ENCODE measurements around the gene CFD. TPM values are rescaled to one million over a fixed set of nuclear protein-coding genes. Genes with fewer than 3 reads are reported as not detected.

Gene CFD
- polyA plus RNA-seq, 1 donor from 2014 or later, result 5.3 TPM

- H3K36me3 ChIP-seq (ENCODE audit: insufficient read depth, low read length), result peaks cover 5% of the 10 kb centered on the region
- no peaks in the 10 kb centered on the region for H3K27me3 ChIP-seq (ENCODE audit: insufficient read depth, low read depth, low read length)
- no peak overlapping the region for H2AFZ ChIP-seq (ENCODE audit: low read depth, low read length)
These were observed 24.3 kb downstream of the CFD start for GRCh38 chr19:883661-884211.

GRCh38 chr19:884420-885211 is 25.2 kb downstream of the CFD start:
- Histone ChIP-seq H4K20me1 (ENCODE audit: insufficient read depth) (no peaks in the 10 kb centered on the region), H3K27ac (ENCODE audit: low read length) (no peak overlapping the region)
- TF ChIP-seq POLR2AphosphoS5 (IDR thresholded peaks at IDR 0.05) (no peak), EZH2 (IDR thresholded peaks at IDR 0.05; ENCODE audit: borderline replicate concordance, insufficient read depth, low read length, poor library complexity, severe bottlenecking) (no peak), RAD21 (conservative IDR thresholded peaks at IDR 0.05) (no peak), SMC3 (conservative IDR thresholded peaks at IDR 0.05; ENCODE audit: poor library complexity) (no peak), MXI1 (conservative IDR thresholded peaks at IDR 0.05; ENCODE audit: poor library complexity, severe bottlenecking) (no peak), EP300 (conservative IDR thresholded peaks at IDR 0.05; ENCODE audit: poor library complexity, severe bottlenecking) (no peak), CTCF (IDR thresholded peaks at IDR 0.05; ENCODE audit: poor library complexity, severe bottlenecking) (no peak)

More at GRCh38 chr19:883661-884211, 24.3 kb downstream of the CFD start:
- no peaks in the 10 kb centered on the region for H4K20me1 ChIP-seq (ENCODE audit: insufficient read depth)
- no peaks in the 10 kb centered on the region for H3F3A ChIP-seq (ENCODE audit: insufficient read depth, low read length, poor library complexity, severe bottlenecking)
- H3K27ac ChIP-seq (ENCODE audit: low read length), result no peak overlapping the region
- no peaks in the 10 kb centered on the region for H3K9me2 ChIP-seq (ENCODE audit: insufficient read depth, low read length)
- H3K4me3 ChIP-seq (ENCODE audit: low read length), result no peak overlapping the region
- H3K9ac ChIP-seq (ENCODE audit: low read length), result no peak overlapping the region
- H3K4me2 ChIP-seq (ENCODE audit: low read length), result no peak overlapping the region
- no peaks in the 10 kb centered on the region for H3K79me2 ChIP-seq (replicated peaks; ENCODE audit: insufficient read depth, low read length)
- no peak for TF ChIP-seq SMC3 (conservative IDR thresholded peaks at IDR 0.05; ENCODE audit: poor library complexity)
- TF ChIP-seq EP300 (conservative IDR thresholded peaks at IDR 0.05; ENCODE audit: poor library complexity, severe bottlenecking), result no peak
- TF ChIP-seq TAF1 (IDR thresholded peaks at IDR 0.05; ENCODE audit: low read depth), result no peak
- TF ChIP-seq RAD21 (conservative IDR thresholded peaks at IDR 0.05), result no peak
- no peak for TF ChIP-seq CTCF (IDR thresholded peaks at IDR 0.05; ENCODE audit: poor library complexity, severe bottlenecking)
- TF ChIP-seq, protein P1, sequence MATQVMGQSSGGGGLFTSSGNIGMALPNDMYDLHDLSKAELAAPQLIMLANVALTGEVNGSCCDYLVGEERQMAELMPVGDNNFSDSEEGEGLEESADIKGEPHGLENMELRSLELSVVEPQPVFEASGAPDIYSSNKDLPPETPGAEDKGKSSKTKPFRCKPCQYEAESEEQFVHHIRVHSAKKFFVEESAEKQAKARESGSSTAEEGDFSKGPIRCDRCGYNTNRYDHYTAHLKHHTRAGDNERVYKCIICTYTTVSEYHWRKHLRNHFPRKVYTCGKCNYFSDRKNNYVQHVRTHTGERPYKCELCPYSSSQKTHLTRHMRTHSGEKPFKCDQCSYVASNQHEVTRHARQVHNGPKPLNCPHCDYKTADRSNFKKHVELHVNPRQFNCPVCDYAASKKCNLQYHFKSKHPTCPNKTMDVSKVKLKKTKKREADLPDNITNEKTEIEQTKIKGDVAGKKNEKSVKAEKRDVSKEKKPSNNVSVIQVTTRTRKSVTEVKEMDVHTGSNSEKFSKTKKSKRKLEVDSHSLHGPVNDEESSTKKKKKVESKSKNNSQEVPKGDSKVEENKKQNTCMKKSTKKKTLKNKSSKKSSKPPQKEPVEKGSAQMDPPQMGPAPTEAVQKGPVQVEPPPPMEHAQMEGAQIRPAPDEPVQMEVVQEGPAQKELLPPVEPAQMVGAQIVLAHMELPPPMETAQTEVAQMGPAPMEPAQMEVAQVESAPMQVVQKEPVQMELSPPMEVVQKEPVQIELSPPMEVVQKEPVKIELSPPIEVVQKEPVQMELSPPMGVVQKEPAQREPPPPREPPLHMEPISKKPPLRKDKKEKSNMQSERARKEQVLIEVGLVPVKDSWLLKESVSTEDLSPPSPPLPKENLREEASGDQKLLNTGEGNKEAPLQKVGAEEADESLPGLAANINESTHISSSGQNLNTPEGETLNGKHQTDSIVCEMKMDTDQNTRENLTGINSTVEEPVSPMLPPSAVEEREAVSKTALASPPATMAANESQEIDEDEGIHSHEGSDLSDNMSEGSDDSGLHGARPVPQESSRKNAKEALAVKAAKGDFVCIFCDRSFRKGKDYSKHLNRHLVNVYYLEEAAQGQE (IDR thresholded peaks at IDR 0.05; ENCODE audit: borderline replicate concordance), result no peak
- TF ChIP-seq POLR2AphosphoS5 (IDR thresholded peaks at IDR 0.05), result no peak
- TF ChIP-seq EZH2 (IDR thresholded peaks at IDR 0.05; ENCODE audit: borderline replicate concordance, insufficient read depth, low read length, poor library complexity, severe bottlenecking), result no peak
- TF ChIP-seq MXI1 (conservative IDR thresholded peaks at IDR 0.05; ENCODE audit: poor library complexity, severe bottlenecking), result no peak
- no peaks in the 10 kb centered on the region for H3K9me3 ChIP-seq (ENCODE audit: low read length)

More at GRCh38 chr19:884420-885211, 25.2 kb downstream of the CFD start:
- no peaks in the 10 kb centered on the region for H3K27me3 ChIP-seq (ENCODE audit: insufficient read depth, low read depth, low read length)
- H3K79me2 ChIP-seq (replicated peaks; ENCODE audit: insufficient read depth, low read length), result no peaks in the 10 kb centered on the region
- H3K9me2 ChIP-seq (ENCODE audit: insufficient read depth, low read length), result no peaks in the 10 kb centered on the region
- H3K4me3 ChIP-seq (ENCODE audit: low read length), result no peak overlapping the region
- H3K36me3 ChIP-seq (ENCODE audit: insufficient read depth, low read length), result peaks cover 5% of the 10 kb centered on the region
- H3K9ac ChIP-seq (ENCODE audit: low read length), result no peak overlapping the region
- no peak overlapping the region for H2AFZ ChIP-seq (ENCODE audit: low read depth, low read length)
- no peaks in the 10 kb centered on the region for H3K9me3 ChIP-seq (ENCODE audit: low read length)
- H3F3A ChIP-seq (ENCODE audit: insufficient read depth, low read length, poor library complexity, severe bottlenecking), result no peaks in the 10 kb centered on the region
- no peak overlapping the region for H3K4me2 ChIP-seq (ENCODE audit: low read length)
